Fibroblast of lung (primary cell): ENCODE results near the gene ACAA2. TPM values are rescaled to one million over a fixed set of nuclear protein-coding genes. Genes with fewer than 3 reads are reported as not detected.

ENCODE experiments used
- DNase-seq, 2 donors: peaks; one replicate each; pipeline versions ENCODE4 v3.0.0 to v3.0.0-alpha.2; 2010; ENCODE audit warnings: low read depth in 2 of 2
- H2AFZ ChIP-seq: 2 replicates; pipeline ENCODE4 v1.5.1; 2012; ENCODE audit warnings: low read length, control low read depth, inconsistent platforms
- H3K27ac ChIP-seq: 2 replicates; pipeline ENCODE4 v1.5.1; 2011; ENCODE audit warnings: low read length, control low read depth; ENCODE audit not compliant: insufficient read depth
- H3K27me3 ChIP-seq: 2 replicates; pipeline ENCODE4 v1.5.1; 2011; ENCODE audit warnings: mild to moderate bottlenecking, low read length; ENCODE audit not compliant: control insufficient read depth, insufficient read depth
- H3K36me3 ChIP-seq: 2 replicates; pipeline ENCODE4 v1.5.1; 2011; ENCODE audit warnings: low read length; ENCODE audit not compliant: control insufficient read depth, insufficient read depth
- H3K4me1 ChIP-seq: 2 replicates; pipeline ENCODE4 v1.5.1; 2011; ENCODE audit warnings: low read length; ENCODE audit not compliant: control insufficient read depth, insufficient read depth; ENCODE audit errors: extremely low read depth
- H3K4me2 ChIP-seq: 2 replicates; pipeline ENCODE4 v1.5.1; 2011; ENCODE audit warnings: low read length, control low read depth; ENCODE audit not compliant: insufficient read depth; ENCODE audit errors: extremely low read depth
- H3K4me3 ChIP-seq, 4 experiments: fragments of 200-600 bp in 1 of 4; sonication (generic) in 1 of 4; replicated peaks in 1 of 4; 2 replicates each; pipeline ENCODE4 v1.5.1; 2011 to 2016; ENCODE audit warnings: low read length in 4 of 4, low read depth in 3 of 4, mild to moderate bottlenecking in 3 of 4, control low read depth in 2 of 4, inconsistent platforms in 1 of 4, mixed read lengths in 1 of 4; ENCODE audit not compliant: insufficient read depth in 1 of 4; ENCODE audit errors: control extremely low read depth in 1 of 4
- H3K79me2 ChIP-seq: 2 replicates; pipeline ENCODE4 v1.5.1; 2012; ENCODE audit warnings: mild to moderate bottlenecking, low read length, inconsistent platforms; ENCODE audit not compliant: control insufficient read depth, insufficient read depth
- H3K9ac ChIP-seq: 2 replicates; pipeline ENCODE4 v1.5.1; 2011; ENCODE audit warnings: mild to moderate bottlenecking, low read length, control low read depth; ENCODE audit not compliant: insufficient read depth
- H3K9me3 ChIP-seq: 2 replicates; pipeline ENCODE4 v1.5.1; 2012; ENCODE audit warnings: low read depth, low read length; ENCODE audit not compliant: control insufficient read depth, insufficient read depth
- H4K20me1 ChIP-seq: 2 replicates; pipeline ENCODE4 v1.5.1; 2011; ENCODE audit warnings: low read length; ENCODE audit not compliant: control insufficient read depth, insufficient read depth; ENCODE audit errors: extremely low read depth
- EZH2 ChIP-seq: IDR thresholded peaks from 2 replicates; pipeline ENCODE4 v1.5.1; 2012; ENCODE audit warnings: low read length, control low read depth, mild to moderate bottlenecking; ENCODE audit errors: missing control alignments
- polyA plus RNA-seq, 2 donors: library from polyadenylated mRNA; depleted of rRNA in 1 of 2; stranded (reverse) in 1 of 2; unstranded in 1 of 2; fragments of >200 nt; gene quantifications; 2 replicates each; pipeline ENCODE4 v1.2.1, GENCODE V29; 2011 to 2012; ENCODE audit warnings: missing spikeins in 1 of 2
- total RNA-seq: library from RNA; depleted of rRNA; stranded (reverse); fragments of >200 nt; gene quantifications from 2 replicates; pipeline ENCODE4 v1.2.1, GENCODE V29; 2014
- TF ChIP-seq, protein P1 (sequence below), 2 donors: IDR thresholded peaks in 1 of 2; conservative IDR thresholded peaks in 1 of 2; 1 replicate in 1 of 2; 2 replicates in 1 of 2; pipeline ENCODE4 v1.5.1; 2011 to 2012; ENCODE audit warnings: low read length in 2 of 2, control low read depth in 1 of 2, inconsistent platforms in 1 of 2, low read depth in 1 of 2, mild to moderate bottlenecking in 1 of 2

The ACAA2 gene
- total and polyA plus RNA-seq, 2 donors (not counting 1 experiment from before 2014, with no cell fraction given): 27.1 to 38.5 TPM

DNA sequence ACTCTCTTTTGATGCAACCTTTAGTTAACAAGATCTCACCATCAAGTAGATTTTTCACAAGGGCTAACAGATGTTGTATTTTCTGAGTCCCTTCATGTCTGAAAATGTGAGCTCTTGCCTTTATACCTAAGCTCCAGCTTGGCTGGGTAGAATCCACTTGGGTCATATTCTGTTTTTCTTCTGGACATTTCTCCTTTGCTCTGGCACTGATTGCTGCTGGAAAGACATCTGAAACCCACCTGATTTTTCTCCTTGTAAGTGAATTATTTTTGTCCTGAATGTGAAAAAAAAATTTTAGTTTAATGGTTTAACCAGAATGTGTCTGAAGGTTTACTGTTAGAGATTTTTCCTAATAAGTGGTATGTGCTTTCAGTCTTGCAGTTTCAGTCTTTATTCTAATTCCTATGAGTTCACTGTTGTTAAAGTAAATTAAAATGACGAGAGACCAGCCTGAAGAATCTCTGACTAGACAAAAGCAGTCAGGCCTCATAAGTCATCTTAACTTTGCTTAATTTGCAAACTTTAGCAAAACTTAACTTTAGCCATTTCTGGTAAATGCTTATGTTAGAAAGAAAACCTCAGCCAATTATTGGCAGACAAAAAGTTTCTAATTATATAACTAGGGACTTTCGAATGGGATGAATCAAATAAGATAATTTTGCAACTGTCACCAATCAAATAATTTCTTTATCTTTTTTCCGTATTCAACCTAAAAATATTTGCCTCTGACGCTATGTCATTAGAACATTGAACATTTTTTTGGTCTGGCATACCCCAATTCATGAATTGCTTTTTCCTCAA is 70.8 kb downstream of the ACAA2 start:
- Histone ChIP-seq H3K9ac (no peak overlapping the region), H3K36me3 (no peaks in the 10 kb centered on the region), H3K9me3 (no peaks in the 10 kb centered on the region), H3K4me1 (no peaks in the 10 kb centered on the region), H2AFZ (no peak overlapping the region), H3K4me2 (no peak overlapping the region), H3K79me2 (no peaks in the 10 kb centered on the region), H4K20me1 (no peaks in the 10 kb centered on the region), H3K27ac (no peak overlapping the region), H3K4me3 (no peak overlapping the region), H3K27me3 (peaks cover 3% of the 10 kb centered on the region)
- TF ChIP-seq, protein P1, sequence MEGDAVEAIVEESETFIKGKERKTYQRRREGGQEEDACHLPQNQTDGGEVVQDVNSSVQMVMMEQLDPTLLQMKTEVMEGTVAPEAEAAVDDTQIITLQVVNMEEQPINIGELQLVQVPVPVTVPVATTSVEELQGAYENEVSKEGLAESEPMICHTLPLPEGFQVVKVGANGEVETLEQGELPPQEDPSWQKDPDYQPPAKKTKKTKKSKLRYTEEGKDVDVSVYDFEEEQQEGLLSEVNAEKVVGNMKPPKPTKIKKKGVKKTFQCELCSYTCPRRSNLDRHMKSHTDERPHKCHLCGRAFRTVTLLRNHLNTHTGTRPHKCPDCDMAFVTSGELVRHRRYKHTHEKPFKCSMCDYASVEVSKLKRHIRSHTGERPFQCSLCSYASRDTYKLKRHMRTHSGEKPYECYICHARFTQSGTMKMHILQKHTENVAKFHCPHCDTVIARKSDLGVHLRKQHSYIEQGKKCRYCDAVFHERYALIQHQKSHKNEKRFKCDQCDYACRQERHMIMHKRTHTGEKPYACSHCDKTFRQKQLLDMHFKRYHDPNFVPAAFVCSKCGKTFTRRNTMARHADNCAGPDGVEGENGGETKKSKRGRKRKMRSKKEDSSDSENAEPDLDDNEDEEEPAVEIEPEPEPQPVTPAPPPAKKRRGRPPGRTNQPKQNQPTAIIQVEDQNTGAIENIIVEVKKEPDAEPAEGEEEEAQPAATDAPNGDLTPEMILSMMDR (conservative IDR thresholded peaks at IDR 0.05 in 1 of 2, IDR thresholded peaks at IDR 0.05 in 1 of 2; ENCODE audit: low read depth in 1 of 2, low read length in 2 of 2): no peak
- TF ChIP-seq EZH2: no peak
- peak in 1 of 2 donors; percentile 38 for DNase-seq

DNA sequence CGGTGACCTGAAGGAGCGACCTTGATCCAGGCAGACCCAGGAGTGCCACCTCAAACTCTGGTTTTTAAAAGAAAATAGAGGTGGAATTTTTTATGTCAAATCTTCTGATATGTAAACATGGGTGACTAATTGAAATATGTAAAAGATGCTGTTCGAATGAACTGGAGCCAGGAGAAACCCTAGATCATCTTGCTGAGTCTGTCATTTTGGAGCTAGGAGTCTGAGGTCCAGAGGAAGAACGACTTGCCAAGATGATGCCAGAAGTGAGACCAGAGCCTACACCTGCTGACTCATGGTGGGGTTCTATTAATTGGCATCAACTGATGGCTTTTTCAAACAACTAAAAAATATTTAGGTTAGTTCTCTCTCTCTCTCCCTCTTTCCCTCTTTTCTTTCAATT is 74.1 kb downstream of the ACAA2 start:
- H3K4me2 ChIP-seq: no peak overlapping the region
- no peak overlapping the region for H3K4me3 ChIP-seq
- H3K36me3 ChIP-seq: no peaks in the 10 kb centered on the region
- peak in 1 of 2 donors; percentile 32 for DNase-seq
- H4K20me1 ChIP-seq: no peaks in the 10 kb centered on the region
- no peaks in the 10 kb centered on the region for H3K79me2 ChIP-seq
- H3K4me1 ChIP-seq: no peaks in the 10 kb centered on the region
- H3K27ac ChIP-seq: no peak overlapping the region
- peaks cover 6% of the 10 kb centered on the region for H3K27me3 ChIP-seq
- no peak overlapping the region for H2AFZ ChIP-seq
- H3K9ac ChIP-seq: no peak overlapping the region
- no peak for TF ChIP-seq EZH2
- TF ChIP-seq, protein P1 (conservative IDR thresholded peaks at IDR 0.05 in 1 of 2, IDR thresholded peaks at IDR 0.05 in 1 of 2; ENCODE audit: low read depth in 1 of 2, low read length in 2 of 2): no peak
- H3K9me3 ChIP-seq: no peaks in the 10 kb centered on the region

DNA sequence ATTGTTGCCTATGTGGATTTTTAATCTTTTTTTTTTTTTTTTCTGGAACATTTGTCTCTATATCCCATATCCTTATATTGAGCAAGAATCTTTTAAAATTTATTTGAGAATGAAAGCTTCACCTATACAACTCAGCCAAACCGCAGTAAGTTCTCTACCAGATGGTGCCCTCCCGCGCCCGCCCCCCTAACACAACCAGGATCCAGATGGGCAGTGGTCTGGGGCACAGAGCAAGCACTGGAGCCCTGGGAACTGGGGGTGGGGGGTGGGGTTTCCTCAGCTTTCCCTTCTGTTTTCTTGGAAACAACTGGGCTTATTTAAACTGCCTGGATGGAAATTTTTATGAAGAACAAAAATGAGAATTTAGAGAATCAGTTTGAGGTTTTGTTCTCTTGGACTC is 74.6 kb downstream of the ACAA2 start:
- Histone ChIP-seq H3K9ac (no peak overlapping the region), H4K20me1 (no peaks in the 10 kb centered on the region), H3K9me3 (no peaks in the 10 kb centered on the region), H3K36me3 (no peaks in the 10 kb centered on the region), H3K4me1 (no peaks in the 10 kb centered on the region), H3K4me2 (no peak overlapping the region), H2AFZ (no peak overlapping the region), H3K27me3 (peaks cover 6% of the 10 kb centered on the region), H3K27ac (no peak overlapping the region), H3K4me3 (no peak overlapping the region), H3K79me2 (no peaks in the 10 kb centered on the region)
- no peak for DNase-seq
- TF ChIP-seq EZH2: no peak
- TF ChIP-seq, protein P1 (conservative IDR thresholded peaks at IDR 0.05 in 1 of 2, IDR thresholded peaks at IDR 0.05 in 1 of 2; ENCODE audit: low read depth in 1 of 2, low read length in 2 of 2): no peak
